Measurements from ENCODE around the gene ACP1.

DNA sequence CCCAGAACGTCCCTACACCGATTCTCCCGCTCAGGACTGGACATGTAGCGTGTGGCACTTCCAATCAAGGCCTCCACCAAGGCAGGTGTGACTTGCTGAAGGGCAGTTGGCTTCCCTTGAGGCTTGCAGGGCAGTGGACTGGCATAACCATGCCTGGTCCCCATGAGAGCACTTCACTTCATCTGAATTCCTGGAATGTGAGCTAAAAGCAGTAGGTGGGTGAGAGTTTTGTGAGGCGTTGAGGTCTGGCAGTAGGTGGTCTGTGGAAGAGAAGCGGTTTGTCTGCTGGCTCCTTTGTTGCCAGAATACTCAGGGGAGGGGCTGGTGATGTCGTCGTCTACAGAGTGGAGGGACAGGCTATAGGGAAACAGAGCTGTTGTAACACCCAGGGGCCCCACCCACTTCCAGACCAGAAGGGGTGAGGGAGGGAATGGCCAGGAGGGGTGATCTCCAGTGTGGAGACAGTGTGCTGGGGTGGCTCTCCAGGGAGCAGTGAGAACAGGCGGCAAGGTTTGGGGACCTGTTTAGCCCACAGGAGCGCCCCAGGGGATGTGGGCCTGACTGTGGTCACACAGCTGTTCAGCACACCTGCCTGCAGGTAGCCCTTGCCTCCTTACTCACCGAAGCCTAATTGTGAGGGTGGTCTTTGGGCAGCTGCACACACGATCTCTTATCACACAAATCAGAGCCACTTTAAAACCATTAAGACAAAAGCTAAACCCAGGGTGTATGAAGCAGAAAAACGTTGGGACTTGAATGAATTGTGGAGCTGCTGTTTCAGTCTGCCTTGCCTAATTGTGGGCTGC is 44.6 kb downstream of the ACP1 start:
- no peak for TF ChIP-seq CTCF (IDR thresholded peaks at IDR 0.05)
- TF ChIP-seq POLR2A (IDR thresholded peaks at IDR 0.05): no peak
- TF ChIP-seq POLR2AphosphoS5 (IDR thresholded peaks at IDR 0.05): no peak

Measured in breast epithelium (tissue), 3 donors.